Brain microvascular endothelial cell (primary cell): ENCODE data around the gene SHANK3.
"Not testable (repeated sequence)": the region's sequence is repeated elsewhere in the genome, so short reads cannot be mapped to it uniquely, and the experiment has no call there.

Experiments used
- DNase-seq: peaks from one replicate; pipeline ENCODE4 v3.0.0-alpha.2; 2020
- H3K27ac ChIP-seq: fragments of 250-450 bp; sonication (Bioruptor Pico); 2 replicates; pipeline ENCODE4 v1.5.1; 2020; ENCODE audit warnings: mild to moderate bottlenecking, moderate library complexity
- H3K27me3 ChIP-seq: fragments of 250-450 bp; sonication (Bioruptor Pico); replicated peaks from 2 replicates; pipeline ENCODE4 v1.5.1; 2020; ENCODE audit warnings: mild to moderate bottlenecking
- H3K36me3 ChIP-seq: fragments of 250-450 bp; sonication (Bioruptor Pico); replicated peaks from 2 replicates; pipeline ENCODE4 v1.5.1; 2020; ENCODE audit warnings: mild to moderate bottlenecking
- H3K4me3 ChIP-seq: 2 replicates; pipeline ENCODE4 v1.5.1; 2011; ENCODE audit warnings: low read depth, mild to moderate bottlenecking, control low read depth, low read length, moderate library complexity
- CTCF ChIP-seq: IDR thresholded peaks from 2 replicates; pipeline ENCODE4 v1.5.1; 2011; ENCODE audit warnings: low read depth, mild to moderate bottlenecking, moderate library complexity, low read length, control low read depth, inconsistent platforms; ENCODE audit errors: missing control alignments
- in situ Hi-C: cut with HindIII; loops from 2 replicates; pipeline ENCODE4 v1.10.0; 2017; ENCODE audit warnings: low sequenced_read_pairs, low pct_ligation_motif_present

The SHANK3 gene

GRCh38 chr22:50653256-50653655 lies 19.4 kb upstream of the SHANK3 start:
- in situ Hi-C loops, result no loop called here
- no peak for TF ChIP-seq CTCF
- H3K27me3 ChIP-seq, result no peaks in the 10 kb centered on the region
- H3K27ac ChIP-seq, result no peak overlapping the region
- H3K36me3 ChIP-seq, result no peaks in the 10 kb centered on the region
- no peak overlapping the region for H3K4me3 ChIP-seq
- DNase-seq, result no peak

DNA sequence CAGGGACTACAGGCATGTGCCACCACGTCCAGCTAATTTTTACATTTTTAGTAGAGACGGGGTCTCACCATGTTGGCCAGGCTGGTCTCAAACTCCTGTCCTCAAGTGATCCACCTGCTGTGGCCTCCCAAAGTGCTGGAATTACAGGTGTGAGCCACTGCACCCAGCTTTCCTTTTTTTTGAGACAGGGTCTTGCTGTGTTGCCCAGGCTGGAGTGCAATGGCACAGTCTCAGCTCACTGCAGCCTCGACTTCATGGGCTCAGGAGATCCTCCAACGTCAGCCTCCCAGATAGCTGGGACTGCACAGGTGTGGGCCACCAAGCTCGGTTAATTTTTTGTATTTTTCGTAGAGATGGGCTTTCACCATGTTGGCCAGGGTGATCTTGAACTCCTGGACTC lies 18.0 kb upstream of the SHANK3 start:
- H3K27me3 ChIP-seq, in situ Hi-C loops, H3K27ac ChIP-seq, DNase-seq, H3K4me3 ChIP-seq, H3K36me3 ChIP-seq: not testable (repeated sequence)

GRCh38 chr22:50656122-50657070 lies 16.2 kb upstream of the SHANK3 start:
- no peak for TF ChIP-seq CTCF

DNA sequence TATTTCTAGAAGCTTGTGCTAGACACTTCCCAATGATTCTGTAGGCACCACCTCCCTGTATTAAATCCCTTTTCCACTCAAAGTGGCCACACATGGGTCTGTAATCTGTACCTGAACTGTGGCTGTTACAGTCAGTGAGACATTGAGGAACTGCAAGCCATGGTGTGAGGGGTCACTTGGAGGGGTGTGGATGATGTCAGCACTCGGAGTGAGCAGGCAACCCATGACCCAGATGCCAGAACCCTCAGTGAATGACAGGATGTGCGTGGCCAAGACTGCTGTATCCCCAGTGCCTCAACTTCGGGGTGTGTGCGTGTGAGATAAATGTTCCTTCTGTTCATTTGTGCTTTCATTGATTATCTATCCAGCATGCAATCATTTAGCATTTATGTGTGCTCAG lies 14.7 kb upstream of the SHANK3 start:
- in situ Hi-C loops, result no loop called here
- no peaks in the 10 kb centered on the region for H3K27me3 ChIP-seq
- DNase-seq, result no peak
- no peak overlapping the region for H3K4me3 ChIP-seq
- no peaks in the 10 kb centered on the region for H3K36me3 ChIP-seq
- H3K27ac ChIP-seq, result no peak overlapping the region
- no peak for TF ChIP-seq CTCF

More at GRCh38 chr22:50656122-50657070, 16.2 kb upstream of the SHANK3 start:
- in situ Hi-C loops, result no loop called here
- no peak for DNase-seq
- no peak overlapping the region for H3K4me3 ChIP-seq
- H3K27ac ChIP-seq, result no peak overlapping the region
- no peaks in the 10 kb centered on the region for H3K36me3 ChIP-seq
- no peaks in the 10 kb centered on the region for H3K27me3 ChIP-seq

DNA sequence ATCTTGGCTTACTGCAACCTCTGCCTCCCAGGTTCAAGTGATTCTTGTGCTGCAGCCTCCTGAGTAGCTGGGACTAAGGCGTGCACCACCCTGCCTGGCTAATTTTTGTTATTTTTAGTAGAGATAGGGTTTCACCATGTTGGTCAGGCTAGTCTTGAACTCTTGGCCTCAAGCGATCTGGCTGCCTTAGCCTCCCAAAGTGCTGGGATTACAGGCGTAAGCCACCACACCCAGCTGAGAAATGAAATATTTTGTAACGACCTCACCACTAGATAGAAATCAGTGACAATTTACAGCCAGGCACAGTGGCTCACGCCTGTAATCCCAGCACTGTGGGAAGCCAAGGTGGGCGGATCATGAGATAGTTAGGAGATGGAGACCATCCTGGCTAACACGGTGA lies 12.9 kb upstream of the SHANK3 start:
- in situ Hi-C loops, H3K36me3 ChIP-seq, H3K27me3 ChIP-seq, H3K27ac ChIP-seq, H3K4me3 ChIP-seq, DNase-seq: not testable (repeated sequence)

GRCh38 chr22:50660306-50660705 lies 12.3 kb upstream of the SHANK3 start:
- no peaks in the 10 kb centered on the region for H3K36me3 ChIP-seq
- in situ Hi-C loops, result no loop called here
- no peak overlapping the region for H3K4me3 ChIP-seq
- H3K27ac ChIP-seq, result no peak overlapping the region
- no peaks in the 10 kb centered on the region for H3K27me3 ChIP-seq
- no peak for TF ChIP-seq CTCF
- DNase-seq, result no peak

DNA sequence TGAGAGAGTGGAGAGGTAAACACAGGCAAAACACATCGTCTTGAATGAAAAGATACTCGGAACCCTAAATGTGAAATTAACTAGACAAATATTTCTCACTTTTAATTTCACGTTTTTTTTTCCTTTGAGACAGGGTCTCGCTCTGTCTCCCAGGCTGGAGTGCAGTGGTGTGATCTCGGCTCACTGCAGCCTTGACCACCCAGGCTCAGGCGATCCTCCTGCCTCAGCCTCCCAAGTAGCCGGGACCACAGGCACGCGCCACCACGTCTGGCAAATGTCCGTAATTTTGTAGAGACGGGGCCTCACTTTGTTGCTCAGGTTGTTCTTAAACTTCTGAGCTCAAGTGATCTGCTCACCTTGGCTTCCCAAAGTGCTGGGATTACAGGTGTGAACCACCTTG lies 7.4 kb upstream of the SHANK3 start:
- H3K27ac ChIP-seq, result no peak overlapping the region
- H3K4me3 ChIP-seq, result no peak overlapping the region
- no peak for DNase-seq
- H3K36me3 ChIP-seq, result no peaks in the 10 kb centered on the region
- in situ Hi-C loops, result no loop called here
- H3K27me3 ChIP-seq, result no peaks in the 10 kb centered on the region
- no peak for TF ChIP-seq CTCF
